ENCODE measurements around the gene GOSR1.
"Not testable (repeated sequence)": the region's sequence is repeated elsewhere in the genome, so short reads cannot be mapped to it uniquely, and the experiment has no call there.

The GOSR1 gene

DNA sequence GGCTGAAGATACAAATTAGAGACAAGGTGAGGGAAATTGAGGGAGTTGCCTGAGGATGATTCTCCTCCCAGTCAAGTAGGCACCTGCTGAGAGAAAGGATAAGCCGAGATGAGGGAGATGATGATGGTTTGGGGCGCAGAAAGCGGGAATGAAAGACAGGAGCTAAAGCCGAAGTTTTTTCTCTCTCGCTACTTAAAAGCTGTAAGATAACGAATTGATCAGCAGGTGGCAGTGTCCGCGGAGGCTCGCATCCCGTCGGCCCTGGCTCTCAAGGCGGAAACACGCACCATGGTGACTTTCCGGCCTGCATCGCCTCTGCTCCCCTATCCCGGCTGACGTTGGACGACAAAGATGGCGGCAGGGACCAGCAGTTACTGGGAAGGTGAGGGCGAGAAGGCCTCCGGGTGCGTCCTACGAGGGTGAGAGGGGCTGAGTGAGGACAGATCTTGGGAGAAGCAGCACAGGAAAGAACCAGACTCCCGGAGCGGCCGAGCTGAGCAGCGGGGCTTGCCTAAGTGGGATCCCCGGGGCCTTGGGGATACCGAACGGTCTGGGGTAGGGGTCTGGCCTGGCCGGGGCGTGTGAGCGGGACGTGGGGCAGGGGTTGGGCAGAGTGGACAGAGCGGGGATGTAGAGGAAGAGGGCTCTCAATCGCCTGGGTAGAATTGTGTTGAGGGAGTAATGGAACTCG, at the start of gene GOSR1:
Gene GOSR1 (plus strand): TSS at position 326 of the 691 bp plus-strand sequence. CDS start 26 bp downstream, at position 352.
- DNase-seq, result peak; percentile 96 to 98

DNA sequence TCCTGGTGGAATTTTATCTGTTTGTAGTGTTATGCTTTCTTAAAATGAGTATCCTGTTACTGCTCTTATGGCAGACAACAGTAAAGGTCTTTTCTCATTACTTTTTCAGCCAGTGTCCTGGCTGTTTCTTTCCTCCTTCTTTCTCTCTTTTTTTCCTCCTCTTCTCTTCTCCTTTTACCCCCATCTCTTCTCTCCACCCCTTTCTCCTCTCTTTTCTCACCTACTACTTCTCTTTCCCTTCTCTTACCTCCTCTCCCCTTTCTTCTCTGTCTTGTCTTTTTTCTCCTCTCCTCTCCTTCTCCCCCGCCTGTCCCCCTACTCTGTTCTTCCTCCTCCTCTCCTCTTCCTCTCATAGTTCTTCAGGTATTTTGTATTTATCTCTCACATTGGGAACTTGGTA, 49.6 kb upstream of the GOSR1 start:
- no peak for DNase-seq

DNA sequence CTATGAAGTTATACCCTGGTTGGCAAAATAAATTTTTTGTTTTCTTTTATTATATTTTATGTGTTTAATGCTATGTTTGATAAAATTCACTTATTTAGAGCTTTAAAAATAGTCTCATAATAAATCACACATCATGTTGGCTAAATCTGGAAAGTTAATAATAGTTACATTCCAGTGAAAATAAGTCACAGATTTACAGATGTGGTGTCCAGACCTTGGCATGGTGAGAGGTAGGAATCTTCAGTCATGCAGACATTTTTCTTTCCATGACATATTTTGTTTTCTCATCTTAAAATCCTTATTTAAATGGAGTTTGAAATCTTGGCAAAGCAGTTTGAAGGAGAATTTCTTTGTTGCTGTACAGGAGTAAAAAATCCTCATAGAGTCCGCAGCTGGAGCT, 48.1 kb upstream of the GOSR1 start:
- DNase-seq, result no peak

DNA sequence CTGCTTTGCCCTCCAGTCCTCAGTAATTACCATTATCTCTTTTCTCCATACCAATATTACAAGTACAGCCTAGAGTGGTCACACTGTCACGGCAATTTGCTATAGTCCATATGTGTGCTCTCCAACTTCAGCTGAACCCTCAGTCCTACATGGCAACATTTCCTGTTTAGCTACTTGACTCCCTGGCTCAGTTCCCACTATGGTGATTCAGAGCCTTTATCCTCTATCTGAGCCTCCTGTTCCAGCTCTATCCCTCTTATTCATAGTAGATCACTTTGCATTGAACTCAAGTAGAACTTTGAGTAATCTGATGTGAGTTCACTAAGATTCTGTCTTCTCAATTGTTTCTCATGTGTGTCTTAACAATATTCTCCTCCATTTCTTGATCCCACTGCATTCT, 43.7 kb upstream of the GOSR1 start:
- DNase-seq, result peak; percentile 77 to 85

DNA sequence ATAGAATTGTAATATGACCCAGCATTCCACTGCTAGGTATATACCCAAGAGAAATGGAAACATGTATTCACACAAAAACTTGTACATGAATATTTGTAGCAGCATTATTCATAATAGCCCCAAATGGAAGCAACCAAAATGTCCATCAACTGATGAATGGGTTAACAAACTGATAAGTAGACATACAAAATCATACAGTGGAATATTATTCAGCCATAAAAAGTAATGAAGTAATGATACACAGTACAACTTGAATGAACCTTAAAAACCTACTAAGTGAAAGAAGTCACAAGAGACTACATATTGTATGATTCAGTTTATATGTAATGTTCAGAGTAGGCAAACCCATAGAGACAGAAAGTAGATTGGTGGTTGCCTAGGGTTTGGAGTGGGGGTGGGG, 40.5 kb upstream of the GOSR1 start:
- no peak for DNase-seq

DNA sequence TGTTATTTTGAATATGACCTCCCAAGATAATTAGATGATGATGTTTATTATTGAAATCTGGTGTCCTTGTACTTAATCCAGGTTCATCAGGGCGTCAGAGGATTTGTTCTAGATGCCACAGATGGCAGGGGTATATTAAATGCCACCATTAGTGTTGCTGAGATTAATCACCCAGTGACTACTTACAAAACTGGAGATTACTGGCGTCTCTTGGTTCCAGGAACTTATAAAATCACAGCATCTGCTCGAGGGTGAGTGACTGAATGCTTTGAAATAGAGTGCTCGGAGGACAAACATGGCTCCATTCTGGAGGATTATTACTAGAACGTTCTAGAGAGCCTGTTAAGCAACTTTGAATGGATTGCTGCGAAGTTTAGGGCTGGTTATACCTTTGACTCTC, 33.5 kb upstream of the GOSR1 start:
- DNase-seq, result no peak

DNA sequence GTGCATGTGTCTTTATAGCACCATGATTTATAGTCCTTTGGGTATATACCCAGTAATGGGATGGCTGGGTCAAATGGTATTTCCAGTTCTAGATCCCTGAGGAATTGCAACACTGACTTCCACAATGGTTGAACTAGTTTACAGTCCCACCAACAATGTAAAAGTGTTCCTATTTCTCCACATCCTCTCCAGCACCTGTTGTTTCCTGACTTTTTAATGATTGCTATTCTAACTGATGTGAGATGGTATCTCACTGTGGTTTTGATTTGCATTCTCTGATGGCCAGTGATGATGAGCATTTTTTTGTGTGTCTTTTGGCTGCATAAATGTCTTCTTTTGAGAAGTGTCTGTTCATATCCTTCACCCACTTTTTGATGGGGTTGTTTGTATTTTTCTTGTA, 30.6 kb upstream of the GOSR1 start:
- DNase-seq, result not testable (repeated sequence)

DNA sequence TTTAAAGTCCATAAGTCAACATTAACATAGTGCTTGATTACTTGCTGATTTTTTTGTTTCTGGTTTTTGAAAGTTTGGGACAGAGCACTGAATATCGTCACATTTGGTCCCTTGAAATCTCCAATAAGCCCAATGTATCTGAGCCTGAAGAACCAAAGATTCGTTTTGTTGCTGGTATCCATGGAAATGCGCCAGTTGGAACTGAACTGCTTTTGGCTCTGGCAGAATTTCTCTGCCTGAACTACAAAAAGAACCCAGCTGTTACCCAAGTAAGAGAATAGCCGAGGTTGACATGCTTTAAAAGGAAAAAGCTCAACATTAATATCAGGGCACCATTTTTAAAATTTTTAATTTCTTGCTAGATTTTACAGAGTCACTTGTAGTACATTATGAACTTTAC, 27.7 kb upstream of the GOSR1 start:
- no peak for DNase-seq

DNA sequence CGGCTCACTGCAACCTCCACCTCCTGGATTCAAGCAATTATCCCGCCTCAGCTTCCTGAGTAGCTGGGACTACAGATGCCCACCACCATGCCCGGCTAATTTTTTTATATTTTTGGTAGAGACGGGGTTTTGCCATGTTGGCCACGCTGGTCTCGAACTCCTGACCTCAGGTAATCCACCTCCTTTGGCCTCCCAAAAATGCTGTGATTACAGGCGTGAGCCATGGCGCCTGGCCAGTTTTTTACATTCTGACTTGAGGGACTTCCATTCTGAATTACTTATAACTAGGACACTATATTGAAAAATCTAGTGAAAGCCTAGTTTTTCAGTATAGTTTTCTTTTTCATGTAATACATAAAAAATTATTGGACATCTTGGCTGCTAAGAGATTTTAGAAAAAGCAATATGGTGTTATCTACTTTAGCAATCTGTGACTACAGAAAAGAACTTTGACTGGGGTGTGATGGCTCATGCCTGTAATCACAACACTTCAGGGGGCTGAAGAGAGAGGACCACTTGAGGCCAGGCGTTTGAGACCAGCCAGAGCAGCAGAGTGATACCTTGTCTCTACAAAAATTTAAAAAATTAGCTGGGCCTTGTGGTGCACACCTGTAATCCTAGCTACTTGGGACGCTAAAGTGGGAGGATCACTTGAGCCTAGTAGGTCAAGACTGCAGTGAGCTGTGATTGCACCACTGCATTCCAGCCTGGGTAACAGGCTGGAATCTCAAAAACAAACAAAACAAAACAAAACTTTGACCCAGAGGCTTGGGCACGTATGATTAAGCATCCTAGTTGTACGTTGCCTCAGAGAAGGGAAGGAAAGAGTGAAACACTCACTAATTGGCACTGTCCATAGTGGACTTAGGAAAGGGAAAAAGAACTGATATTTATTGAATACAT, 26.8 kb upstream of the GOSR1 start:
- no peak for DNase-seq

DNA sequence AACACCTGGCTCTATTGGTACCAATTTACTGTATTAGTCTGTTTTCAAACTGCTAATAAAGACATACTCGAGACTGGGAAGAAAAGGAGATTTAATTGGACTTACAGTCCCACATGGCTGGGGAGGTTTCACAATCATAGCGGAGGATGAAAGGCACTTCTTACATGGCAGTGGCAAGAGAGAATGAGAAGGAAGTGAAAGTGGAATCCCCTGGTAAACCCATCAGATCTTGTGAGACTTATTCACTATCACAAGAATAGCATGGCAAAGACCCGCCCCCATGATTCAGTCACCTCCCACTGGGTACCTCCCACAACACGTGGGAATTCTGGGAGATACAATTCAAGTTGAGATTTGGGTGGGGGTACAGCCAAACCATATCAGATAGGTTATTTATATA, 22.6 kb upstream of the GOSR1 start:
- DNase-seq, result no peak

DNA sequence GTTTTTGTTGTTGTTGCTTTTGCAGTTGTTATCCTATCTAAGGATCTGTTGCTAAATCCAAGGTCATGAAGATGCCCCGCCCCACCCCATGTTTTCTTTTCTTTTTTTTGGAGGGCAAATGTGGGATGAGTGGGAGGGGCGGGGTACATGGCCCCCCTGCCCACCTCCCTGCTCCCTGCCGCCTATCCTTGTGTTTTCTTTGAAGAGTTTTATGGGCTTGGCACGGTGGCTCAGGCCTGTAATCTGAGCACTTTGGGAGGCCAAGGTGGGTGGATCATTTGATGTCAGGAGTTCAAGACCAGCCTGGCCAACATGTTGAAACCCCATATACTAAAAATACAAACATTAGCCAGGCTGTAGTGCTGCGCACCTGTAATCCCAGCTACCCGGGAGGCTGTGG, 18.8 kb upstream of the GOSR1 start:
- no peak for DNase-seq

DNA sequence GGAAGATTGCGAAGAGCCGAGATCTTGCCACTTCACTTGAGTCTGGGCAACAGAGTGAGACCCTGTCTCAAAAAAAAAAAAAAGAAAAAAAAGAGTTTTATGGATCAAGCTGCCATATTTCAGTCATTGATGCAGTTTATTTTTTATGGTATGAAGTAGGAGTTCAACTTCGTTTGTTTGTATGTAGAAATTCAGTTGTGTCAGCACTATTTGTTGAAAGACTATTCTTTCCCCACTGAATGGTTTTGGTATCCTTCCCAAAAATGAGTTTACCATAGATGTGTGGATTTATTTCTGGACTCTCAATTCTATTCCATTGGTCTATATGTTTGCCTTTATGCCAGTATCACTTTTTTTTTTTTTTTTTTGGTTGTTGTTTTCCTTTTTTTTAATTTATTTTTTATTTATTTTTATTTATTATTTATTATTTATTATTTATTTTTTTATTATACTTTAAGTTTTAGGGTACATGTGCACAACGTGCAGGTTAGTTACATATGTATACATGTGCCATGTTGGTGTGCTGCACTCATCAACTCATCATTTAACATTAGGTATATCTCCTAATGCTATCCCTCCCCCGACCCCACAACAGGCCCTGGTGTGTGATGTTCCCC, 18.3 kb upstream of the GOSR1 start:
- not testable (repeated sequence) for DNase-seq

DNA sequence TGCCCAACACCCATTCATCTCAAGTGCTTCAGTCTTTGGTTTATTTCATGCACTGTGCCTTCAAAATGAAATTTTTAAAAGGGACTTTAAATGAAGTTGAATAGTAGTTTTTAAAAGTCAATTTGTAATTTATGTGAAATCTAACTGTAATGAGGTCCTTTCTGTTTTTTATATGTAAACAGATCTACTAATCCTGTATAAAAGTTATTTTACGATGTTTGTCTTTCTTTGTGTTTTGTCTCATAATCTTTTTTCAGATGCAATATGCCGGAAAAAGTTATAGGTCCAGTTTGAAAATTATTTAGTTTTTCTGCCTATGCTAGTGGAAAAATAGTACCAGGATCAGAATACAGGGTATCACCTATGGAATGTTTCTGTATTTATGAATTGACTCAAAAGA, 8.7 kb upstream of the GOSR1 start:
- DNase-seq, result no peak

DNA sequence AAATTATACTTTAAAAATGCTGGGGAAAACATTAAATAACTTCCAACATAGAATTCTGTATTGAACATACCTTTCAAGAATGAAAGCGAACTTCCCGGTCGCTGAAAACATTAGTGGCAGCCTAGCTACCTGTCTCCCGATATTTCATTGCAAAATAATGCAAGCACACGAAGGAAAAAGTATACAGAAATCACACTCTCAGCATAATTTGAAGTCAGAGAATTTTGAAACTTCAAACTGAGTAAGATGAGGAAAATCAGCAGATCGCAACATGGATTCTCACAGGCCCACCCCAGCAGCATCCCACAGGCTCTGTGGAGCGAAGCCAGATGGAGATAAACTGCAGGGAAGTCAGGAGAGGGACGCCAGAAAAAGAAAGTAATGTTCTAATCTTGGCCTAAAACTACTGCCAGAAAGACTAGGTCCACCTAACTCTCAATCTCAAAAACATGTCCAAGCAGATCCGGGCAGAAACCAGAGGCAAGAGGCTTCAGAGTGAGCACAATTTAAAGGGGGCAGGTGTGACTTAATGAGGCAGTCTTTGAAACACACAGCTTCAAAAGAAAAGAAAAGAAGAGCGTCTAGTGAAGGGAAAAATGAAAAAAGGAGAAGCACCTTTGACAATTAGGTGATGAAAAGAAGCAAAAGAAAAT, 4.8 kb upstream of the GOSR1 start:
- DNase-seq, result no peak

DNA sequence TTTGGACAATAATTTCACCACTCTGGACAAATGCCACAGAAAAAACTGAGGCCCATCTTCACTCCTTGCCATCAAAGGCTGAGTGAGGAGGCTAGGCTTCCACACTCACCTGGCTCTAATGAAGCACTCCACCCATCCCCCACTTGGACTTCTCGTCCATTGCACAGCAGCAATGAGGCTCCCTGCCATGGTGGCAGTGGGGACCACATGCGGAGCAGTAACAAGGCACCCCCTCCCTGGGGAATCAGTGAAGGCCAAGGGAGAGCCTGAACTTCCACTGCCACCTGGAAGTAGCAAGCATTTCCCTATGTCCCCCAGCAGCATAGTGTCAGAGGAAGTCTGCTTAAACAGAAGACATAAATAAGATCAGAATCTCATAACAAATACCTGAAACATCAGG, 2.0 kb upstream of the GOSR1 start:
- DNase-seq, result no peak

DNA sequence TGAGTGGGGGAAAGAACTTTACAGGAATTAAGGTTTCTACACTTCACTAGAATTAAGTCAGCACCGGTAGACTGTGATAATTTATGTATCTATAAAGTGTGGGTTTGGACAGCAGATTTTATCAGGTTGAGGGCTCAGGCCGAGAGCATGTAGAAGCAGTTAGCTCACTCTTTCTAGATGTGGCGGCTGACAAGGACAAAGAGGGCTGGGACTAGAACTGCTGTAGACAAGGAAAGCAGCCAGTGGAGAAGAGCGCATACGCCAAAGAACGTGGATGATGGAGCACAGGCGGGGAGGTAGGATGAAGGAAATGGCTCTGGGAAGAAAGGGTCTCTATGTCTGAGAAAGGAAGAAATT, 504 bp upstream of the GOSR1 start:
- no peak for DNase-seq

DNA sequence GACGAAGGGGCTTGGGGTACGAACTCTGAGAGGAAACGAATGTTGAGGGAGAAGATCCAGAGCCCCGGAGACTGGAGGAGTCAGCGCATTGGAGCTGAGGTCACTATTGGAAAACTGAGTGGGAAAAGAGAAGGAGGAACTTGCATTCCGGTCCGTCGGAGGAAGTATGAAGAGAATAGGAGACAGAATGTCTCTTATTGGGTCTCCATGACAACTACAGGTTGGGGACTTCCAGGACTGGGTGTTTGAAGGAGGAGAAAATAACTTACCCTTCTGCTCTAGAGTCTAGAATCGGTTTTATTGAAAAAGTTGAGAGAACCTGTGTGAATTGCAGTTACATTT, 537 bp downstream of the GOSR1 start:
- no peak for DNase-seq

DNA sequence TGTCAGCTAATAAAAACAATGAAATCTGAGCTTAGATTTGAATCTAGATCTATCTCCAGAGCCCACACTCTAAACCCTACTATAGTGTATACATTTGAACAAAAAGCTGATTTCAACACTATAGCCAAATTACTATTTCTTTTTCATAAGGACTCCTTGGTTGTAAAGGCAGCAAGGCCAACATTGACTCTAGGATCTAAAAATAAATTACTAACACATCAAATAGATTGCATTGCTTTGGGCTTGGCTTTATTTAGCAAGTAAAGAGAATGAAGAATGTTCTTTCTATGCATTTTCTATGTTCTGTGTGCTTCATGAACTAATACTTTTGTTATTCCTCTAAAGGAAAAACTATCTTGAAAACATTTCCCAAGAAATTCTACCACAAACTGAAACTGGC, 5.3 kb downstream of the GOSR1 start:
- DNase-seq, result no peak

DNA sequence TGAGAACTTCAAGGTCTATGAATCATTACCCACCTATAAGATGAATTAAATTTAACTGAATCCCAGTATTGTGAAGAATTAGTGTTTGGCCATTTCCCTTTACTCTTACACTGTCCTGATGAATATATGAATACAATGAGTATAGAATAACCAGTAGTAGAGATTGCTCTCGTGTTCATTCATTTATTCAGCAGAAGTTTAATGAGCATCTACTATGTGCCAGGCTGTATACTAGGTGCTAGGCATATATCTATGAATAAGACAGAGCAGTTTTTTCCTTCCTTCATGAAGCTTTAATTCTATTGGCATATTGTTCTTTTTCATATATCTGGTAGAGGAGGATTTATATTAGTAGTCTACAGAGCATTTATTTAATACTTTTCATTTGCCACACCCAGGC, 6.0 kb downstream of the GOSR1 start:
- no peak for DNase-seq

DNA sequence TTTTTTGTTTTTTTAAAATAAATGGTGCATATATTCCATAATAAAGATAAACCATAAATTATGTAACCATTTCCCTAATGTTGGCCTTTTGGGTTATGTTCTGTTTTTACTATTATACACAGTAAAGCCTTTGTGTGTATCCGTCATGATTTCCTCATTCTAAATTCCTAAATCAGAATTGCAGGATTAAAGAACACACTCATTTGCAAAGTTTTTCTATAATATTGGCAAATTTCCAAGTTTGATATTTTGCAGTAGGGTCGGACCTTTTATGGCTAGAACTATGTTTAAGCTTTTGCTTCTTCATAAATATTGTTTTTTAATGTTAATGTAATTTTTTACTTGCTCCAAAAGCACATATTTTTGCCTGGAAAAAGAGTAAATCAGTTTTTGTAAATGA, 16.6 kb downstream of the GOSR1 start:
- DNase-seq, result no peak

DNA sequence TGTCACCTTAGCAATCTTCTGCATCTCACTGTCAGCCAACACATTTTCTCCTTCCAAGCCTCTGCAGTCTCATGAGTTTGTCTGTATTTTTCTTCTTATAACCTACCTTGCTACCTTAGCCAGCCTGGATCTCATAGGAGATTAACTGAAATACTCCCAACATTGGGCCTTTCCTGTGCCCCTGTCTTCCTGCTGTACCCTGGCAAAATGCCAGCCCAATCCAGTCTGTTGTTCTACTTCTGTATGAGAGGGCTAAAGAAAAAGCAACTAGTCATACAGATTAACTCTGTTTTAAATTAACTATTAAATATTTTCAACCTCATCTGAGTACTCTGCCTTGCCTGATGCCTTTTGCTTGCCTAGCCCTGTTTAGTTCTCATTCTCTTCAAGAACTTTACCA, 18.4 kb downstream of the GOSR1 start:
- DNase-seq, result no peak

DNA sequence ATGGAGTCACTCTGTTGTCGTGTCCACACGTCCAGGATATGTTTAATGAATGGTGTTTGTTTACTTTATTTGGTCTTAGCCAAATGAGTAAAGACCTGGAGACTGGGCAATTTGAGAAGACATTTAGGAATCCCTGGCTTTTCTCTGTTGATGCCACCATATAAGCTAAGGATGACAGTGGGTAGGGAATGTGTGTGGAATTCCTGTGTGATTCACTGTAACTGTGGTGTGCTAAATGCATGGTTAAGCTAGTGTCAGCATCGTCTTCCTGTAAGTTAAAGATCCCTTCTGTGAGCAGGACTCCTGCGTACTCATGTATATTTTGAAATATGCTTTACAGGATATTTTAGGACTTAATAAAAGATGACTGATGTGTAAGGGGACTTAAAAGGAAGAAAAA, 26.4 kb downstream of the GOSR1 start:
- DNase-seq, result no peak

DNA sequence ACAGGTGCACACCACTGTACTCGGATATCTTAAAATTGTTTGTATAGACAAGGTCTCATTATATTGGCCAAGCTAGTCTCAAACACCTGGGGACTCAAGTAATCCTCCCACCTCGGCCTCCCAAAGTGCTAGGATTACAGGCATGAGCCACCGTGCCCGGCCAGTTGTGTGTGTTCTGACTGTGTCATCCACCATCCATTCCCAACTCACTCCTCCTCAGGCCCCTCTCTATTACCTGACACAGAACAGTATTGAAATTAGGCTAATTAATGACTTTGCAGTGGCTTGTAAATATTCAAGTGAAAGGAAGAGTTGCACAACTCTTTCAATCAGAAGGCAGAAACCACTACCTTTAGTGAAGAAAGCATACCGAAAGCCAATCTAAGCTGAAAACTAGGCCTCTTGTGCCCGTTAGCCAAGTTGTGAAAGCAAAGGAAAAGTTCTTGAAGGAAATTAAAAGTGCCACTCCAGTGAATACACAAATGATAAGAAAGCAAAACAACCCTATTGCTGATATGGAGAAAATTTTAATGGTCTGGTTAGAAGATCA, 28.7 kb downstream of the GOSR1 start:
- DNase-seq, result no peak
